AG09319 (cell line): ENCODE results near the gene RASD1.

ENCODE experiments used
- DNase-seq: peaks from one replicate; pipeline ENCODE4 v3.0.0-alpha.2; 2010; ENCODE audit warnings: low read depth; ENCODE audit errors: extremely low read depth
- TF ChIP-seq, protein P1 (sequence below): IDR thresholded peaks from 2 replicates; pipeline ENCODE4 v1.5.1; 2011; ENCODE audit warnings: low read depth, mild to moderate bottlenecking, inconsistent platforms, low read length, moderate library complexity

Gene RASD1

DNA sequence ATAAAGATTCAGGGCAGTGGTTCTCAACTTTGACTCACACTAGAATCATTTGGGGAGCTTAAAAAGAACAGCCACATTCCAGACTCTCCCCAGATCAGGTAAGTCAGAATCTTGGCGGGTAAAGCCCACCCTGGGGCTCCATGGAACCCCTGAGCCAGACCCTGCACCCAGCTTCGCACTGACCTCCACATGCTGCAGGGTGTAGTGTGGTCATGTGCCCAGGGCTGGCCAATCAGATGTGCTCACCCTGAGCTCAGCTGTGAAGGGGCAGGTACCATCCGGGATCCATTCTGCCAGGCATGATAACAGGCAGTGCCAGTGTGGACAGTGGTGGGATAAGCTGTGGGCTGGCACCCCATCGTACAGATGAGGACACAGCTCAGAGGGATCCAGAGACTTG is 47.5 kb downstream of the RASD1 start:
- TF ChIP-seq, protein P1, sequence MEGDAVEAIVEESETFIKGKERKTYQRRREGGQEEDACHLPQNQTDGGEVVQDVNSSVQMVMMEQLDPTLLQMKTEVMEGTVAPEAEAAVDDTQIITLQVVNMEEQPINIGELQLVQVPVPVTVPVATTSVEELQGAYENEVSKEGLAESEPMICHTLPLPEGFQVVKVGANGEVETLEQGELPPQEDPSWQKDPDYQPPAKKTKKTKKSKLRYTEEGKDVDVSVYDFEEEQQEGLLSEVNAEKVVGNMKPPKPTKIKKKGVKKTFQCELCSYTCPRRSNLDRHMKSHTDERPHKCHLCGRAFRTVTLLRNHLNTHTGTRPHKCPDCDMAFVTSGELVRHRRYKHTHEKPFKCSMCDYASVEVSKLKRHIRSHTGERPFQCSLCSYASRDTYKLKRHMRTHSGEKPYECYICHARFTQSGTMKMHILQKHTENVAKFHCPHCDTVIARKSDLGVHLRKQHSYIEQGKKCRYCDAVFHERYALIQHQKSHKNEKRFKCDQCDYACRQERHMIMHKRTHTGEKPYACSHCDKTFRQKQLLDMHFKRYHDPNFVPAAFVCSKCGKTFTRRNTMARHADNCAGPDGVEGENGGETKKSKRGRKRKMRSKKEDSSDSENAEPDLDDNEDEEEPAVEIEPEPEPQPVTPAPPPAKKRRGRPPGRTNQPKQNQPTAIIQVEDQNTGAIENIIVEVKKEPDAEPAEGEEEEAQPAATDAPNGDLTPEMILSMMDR = no peak
- DNase-seq = no peak

DNA sequence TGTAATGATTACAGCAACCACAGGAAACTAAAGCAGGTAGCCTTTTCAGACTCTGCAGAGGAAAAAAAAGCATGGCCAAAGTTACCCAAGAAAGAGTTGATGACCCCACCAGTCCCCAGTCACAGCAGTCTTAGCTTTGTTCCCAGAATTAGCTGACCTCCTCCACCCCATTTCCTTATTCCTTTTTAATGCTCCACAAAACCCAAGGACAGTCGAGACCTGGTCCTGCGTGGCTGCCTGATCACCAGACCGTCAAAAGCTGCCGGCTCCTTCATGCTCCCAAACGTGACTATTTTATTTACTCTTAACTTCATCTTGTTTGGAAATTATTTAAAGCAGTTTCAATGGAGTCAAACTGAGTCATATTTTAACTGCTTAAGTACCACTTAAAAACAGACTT is 48.1 kb downstream of the RASD1 start:
- DNase-seq = no peak
- TF ChIP-seq, protein P1 = no peak

DNA sequence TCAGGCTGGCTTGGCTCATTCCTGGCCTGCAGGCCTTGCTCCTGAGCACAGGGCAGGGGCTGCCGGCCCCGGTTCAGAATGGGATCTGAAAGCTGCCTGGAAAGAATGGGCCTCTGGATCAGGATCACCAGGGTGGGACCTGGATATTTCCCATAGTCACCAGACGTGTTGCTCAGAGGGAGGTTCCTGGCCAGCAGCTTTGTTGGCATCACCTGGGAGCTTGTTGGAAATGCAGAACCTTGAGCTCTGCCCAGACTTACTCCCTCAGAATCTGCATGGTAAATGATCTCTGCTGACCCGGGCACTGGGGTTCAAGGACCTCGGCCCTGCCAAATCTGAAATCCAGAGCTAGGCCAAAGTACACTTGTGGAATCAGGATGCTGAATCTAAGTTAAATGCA is 48.9 kb downstream of the RASD1 start:
- DNase-seq = no peak
- TF ChIP-seq, protein P1 = no peak

DNA sequence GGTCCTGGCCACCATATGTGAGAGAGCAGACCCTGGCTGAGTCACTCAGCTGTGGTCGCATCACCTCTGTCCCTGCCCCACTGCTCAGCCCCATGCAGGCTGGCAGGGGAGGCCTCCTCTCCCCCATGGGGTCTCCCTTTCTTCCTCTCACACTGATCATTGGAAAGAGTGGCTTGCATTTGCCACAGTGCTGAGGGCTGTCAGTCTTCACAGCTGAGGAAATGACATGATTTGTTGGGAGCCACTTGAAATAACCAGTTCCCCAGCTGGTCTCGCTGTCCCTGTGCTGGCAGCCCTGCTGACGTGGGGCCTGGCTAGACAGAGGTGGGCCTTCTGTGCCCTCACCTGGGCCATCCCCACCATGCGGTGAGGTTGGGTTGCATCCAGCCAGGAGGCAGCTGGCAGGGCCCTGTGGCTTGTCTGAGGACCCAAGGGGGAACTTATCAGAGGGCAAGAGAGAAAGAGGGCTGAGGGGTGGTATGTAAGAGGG is 49.5 kb downstream of the RASD1 start:
- no peak for DNase-seq
- TF ChIP-seq, protein P1 = no peak

DNA sequence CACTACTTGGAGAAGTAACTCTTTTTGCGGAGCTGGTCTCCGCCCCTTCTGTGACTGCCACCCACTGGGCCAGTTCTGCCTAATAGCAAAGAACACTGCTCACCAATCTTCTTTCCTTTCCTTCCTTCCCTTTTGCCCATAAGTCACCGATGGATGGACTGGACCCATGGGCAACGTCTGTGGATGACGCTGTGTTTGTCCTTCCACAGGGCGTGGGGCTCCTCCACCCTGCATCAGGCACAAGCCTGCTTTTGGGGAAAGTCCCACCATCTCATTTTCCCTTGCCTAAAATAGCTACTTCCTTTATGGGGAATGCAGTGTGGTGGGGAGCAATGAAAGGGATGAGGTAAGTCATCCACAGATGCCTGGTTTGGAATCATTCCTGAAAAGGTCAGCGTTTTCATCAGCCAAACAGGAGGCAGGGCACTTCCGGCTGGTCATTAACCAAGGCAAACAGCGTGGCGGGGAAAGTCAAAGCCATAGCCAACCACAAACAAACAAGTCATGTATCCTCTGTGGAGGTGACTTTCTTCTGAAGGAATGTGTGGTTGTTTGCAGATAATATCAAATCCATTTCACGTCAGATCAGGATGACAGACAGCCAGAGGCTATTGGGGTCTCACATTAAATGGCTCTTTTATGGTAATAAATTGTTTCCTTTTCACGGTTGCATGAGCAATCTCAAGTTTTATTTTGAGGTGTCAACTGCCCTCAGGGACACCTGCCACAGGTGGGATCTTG is 50.1 kb downstream of the RASD1 start:
- TF ChIP-seq, protein P1 = no peak
- peak; percentile 86 for DNase-seq

DNA sequence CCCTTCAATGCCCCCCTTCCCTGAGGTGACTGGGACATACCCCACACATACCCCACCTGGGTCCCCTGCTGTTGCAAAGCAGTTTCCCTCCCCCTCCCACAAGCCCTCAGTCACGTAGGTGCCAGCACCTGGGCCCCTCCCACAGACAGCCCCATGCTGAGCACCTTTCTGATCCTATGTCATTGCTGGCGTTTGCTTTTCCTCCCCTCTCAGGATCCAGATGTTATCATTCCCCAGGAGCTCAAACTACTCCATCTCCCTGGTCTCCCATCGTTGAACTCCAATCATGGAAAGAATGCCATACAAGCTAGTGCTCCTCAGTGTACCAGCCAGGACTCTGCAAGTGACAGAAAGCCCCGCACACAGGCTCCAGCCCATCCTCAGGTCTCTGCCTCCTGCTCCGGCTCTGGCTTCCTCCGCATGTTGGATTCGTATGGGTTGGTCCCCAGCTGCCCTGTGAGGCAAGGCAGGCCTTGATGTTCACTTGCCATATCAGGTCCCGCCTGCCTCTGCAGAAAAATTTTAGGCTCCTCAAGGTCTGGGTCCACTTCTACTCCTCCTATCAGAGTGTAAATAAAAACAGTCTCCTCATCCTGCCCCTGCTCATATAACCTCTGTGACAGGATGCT is 50.8 kb downstream of the RASD1 start:
- DNase-seq = no peak
- TF ChIP-seq, protein P1 = no peak
